Activated naive CD8-positive, alpha-beta T cell treated with anti-CD3 and anti-CD28 coated beads, Interleukin-2, amount 50 U/mL, for 24 hours (primary cell): ENCODE measurements around the gene PANX2.

Experiments
- ATAC-seq: fragments of 150-1000 bp; cut with Tn5 transposase; one replicate; pipeline ENCODE4 v1.10.0; 2021
- DNase-seq: peaks from one replicate; pipeline ENCODE4 v3.0.0; 2021
- H3K27ac Mint-ChIP-seq: one replicate; pipeline ENCODE4 v1.8.0; 2021; ENCODE audit warnings: mild to moderate bottlenecking, mixed read lengths
- H3K27me3 Mint-ChIP-seq: one replicate; pipeline ENCODE4 v1.8.0; 2021; ENCODE audit warnings: mixed read lengths
- H3K36me3 Mint-ChIP-seq: one replicate; pipeline ENCODE4 v1.8.0; 2021; ENCODE audit warnings: low read depth, mixed read lengths
- H3K4me1 Mint-ChIP-seq: one replicate; pipeline ENCODE4 v1.8.0; 2021; ENCODE audit warnings: mixed read lengths
- H3K4me3 Mint-ChIP-seq: one replicate; pipeline ENCODE4 v1.8.0; 2021; ENCODE audit warnings: mild to moderate bottlenecking, moderate library complexity, mixed read lengths
- H3K9me3 Mint-ChIP-seq: one replicate; pipeline ENCODE4 v1.8.0; 2021; ENCODE audit warnings: mixed read lengths

PANX2 gene

DNA sequence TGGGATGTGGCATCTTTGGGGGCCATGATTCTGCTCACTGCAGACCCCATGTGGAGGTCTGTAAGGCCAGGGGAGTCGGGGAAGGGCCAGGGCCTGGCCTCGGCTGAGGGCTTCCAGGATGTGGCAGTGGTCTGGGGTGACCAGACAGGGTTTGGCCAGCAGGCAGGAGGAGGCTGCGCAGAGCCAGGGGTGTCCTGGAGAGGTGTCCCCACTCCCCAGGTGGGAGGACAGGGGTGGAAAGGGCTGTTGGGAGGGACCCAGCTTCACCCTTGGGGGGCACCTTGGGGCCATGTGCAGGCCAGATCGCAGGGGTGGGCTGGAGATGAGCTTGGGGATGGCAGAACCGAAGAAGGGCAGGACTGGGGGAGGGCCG lies 3.4 kb downstream of the PANX2 start:
- Mint-ChIP-seq H3K36me3 (no peaks in the 10 kb centered on the region), H3K27ac (no peak overlapping the region), H3K4me3 (no peak overlapping the region), H3K4me1 (peaks cover 3% of the 10 kb centered on the region), H3K9me3 (no peaks in the 10 kb centered on the region), H3K27me3 (peaks cover 22% of the 10 kb centered on the region)
- DNase-seq: no peak
- ATAC-seq: no peak

DNA sequence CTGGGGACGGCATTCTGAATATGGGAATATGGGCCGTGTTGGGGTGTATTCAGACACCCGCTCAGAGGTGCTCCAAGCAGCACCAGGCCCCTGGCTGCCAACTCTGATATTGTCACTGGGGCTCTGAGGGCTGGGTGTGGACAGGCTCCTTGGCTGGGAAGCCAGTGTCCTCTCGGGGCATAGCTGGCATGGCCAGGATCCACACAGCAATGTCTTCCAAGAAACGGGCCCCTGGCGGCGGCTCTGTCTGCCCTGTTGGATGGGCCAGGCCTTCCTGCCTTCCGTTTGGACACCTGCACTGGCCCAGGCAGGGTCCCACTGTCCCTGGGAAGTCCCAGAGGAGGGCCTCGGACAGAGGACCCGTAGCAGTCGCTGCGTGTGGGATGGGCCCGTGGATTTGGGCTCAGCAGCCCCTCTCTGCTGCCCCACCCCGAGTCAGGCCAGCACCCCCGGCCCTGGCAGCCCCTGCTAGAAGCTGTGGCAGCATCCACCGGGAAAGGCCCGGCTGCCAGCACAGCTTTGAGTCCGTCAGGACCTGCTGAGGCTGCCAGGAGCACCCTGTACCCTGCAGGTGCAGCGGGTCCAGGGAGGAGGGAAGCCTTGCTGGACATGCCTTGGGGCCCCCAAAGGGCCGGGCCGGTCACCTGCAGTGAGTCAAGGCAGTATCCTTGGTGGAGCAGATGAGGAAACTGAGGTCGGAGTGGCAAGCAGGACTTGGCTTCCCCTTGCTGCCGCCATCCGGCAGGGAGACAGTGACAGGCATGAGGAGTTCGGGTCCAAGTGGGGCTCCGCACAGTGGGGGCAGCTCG lies 4.1 kb downstream of the PANX2 start:
- Mint-ChIP-seq H3K36me3 (no peaks in the 10 kb centered on the region), H3K4me1 (peaks cover under 1% of the 10 kb centered on the region), H3K9me3 (no peaks in the 10 kb centered on the region), H3K4me3 (no peak overlapping the region), H3K27me3 (peaks cover 18% of the 10 kb centered on the region), H3K27ac (no peak overlapping the region)
- no peak for DNase-seq
- no peak for ATAC-seq

DNA sequence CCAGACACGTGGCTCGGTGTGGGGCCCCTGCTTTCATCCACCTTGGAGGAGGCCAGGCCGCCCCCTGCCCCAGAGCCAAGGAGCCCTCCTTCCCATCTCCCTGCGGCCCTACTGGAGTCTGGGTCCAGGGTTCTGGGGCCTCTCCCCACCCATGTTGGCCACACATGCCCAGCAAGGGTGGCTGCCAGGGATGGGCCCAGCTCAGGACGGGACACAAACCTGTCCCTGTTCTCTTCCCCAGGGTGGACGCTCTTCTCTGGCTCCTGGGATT lies 4.6 kb downstream of the PANX2 start:
- no peak overlapping the region for H3K27ac Mint-ChIP-seq
- ATAC-seq: no peak
- no peaks in the 10 kb centered on the region for H3K9me3 Mint-ChIP-seq
- no peaks in the 10 kb centered on the region for H3K36me3 Mint-ChIP-seq
- peaks cover 18% of the 10 kb centered on the region for H3K27me3 Mint-ChIP-seq
- H3K4me3 Mint-ChIP-seq: no peak overlapping the region
- DNase-seq: peak; percentile 4
- H3K4me1 Mint-ChIP-seq: peaks cover 3% of the 10 kb centered on the region

DNA sequence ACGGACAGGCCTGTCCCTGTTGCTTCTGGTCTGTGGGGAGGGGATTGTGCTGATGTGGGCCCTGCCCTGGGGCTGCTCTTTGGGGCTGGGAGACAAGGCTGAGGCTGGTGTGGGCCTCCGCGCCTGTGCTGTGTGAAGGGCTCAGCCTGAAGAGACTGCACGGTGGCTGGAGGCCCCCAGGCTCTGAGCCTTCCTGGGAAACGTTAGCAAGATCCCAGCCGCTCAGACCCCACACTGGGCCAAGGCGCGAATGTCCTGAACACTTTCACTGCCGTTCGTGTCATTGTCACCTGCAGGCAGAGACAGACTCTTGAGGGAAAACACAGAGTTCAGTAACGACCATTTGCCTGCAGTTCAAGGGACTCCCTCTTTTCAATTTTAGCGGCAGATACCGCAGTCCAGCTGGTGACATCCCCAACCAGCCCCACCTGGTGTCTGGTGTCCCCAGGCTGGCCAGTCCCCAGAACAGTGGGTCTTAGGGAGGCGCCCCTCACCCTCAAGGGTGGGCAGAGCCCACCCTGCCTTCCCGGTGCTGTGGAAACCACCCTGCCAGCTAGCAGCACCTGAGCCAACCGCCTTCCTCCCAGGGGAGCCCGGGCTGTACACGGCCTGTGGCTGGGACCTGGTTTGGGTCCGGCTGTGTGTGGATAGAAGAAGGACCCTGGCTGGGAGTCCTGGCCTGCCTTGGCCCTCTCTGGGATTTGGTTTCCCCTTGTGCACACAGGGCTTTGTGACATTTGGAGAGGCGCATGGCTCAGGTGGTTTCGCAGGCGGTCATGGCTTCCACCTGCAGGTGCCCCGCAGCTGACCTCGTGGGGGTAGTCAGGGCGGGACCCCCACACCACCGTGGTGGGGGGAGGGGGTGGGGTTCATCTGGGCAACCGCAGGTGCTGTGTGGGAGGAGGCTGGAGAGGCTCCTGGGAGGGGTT lies 5.7 kb downstream of the PANX2 start:
- ATAC-seq (no peak), DNase-seq (no peak)
- no peaks in the 10 kb centered on the region for H3K36me3 Mint-ChIP-seq
- peaks cover 3% of the 10 kb centered on the region for H3K4me1 Mint-ChIP-seq
- H3K9me3 Mint-ChIP-seq: no peaks in the 10 kb centered on the region
- no peak overlapping the region for H3K27ac Mint-ChIP-seq
- no peak overlapping the region for H3K4me3 Mint-ChIP-seq
- H3K27me3 Mint-ChIP-seq: peaks cover 15% of the 10 kb centered on the region

DNA sequence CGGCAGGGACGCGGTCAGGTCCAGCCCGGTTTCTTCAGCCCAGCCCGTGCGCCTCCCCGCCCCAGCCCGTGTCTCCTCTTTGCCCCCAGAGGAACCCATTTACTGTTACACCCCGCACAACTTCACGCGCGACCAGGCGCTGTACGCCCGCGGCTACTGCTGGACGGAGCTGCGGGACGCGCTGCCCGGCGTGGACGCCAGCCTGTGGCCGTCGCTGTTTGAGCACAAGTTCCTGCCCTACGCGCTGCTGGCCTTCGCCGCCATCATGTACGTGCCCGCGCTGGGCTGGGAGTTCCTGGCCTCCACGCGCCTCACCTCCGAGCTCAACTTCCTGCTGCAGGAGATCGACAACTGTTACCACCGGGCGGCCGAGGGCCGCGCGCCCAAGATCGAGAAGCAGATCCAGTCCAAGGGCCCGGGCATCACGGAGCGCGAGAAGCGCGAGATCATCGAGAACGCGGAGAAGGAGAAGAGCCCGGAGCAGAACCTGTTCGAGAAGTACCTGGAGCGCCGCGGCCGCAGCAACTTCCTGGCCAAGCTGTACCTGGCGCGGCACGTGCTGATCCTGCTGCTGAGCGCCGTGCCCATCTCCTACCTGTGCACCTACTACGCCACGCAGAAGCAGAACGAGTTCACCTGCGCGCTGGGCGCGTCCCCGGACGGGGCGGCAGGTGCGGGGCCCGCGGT lies 6.5 kb downstream of the PANX2 start:
- Mint-ChIP-seq H3K36me3 (no peaks in the 10 kb centered on the region), H3K9me3 (no peaks in the 10 kb centered on the region), H3K4me1 (peaks cover 3% of the 10 kb centered on the region), H3K27me3 (peaks cover 13% of the 10 kb centered on the region), H3K27ac (no peak overlapping the region), H3K4me3 (no peak overlapping the region)
- no peak for DNase-seq
- ATAC-seq: no peak

DNA sequence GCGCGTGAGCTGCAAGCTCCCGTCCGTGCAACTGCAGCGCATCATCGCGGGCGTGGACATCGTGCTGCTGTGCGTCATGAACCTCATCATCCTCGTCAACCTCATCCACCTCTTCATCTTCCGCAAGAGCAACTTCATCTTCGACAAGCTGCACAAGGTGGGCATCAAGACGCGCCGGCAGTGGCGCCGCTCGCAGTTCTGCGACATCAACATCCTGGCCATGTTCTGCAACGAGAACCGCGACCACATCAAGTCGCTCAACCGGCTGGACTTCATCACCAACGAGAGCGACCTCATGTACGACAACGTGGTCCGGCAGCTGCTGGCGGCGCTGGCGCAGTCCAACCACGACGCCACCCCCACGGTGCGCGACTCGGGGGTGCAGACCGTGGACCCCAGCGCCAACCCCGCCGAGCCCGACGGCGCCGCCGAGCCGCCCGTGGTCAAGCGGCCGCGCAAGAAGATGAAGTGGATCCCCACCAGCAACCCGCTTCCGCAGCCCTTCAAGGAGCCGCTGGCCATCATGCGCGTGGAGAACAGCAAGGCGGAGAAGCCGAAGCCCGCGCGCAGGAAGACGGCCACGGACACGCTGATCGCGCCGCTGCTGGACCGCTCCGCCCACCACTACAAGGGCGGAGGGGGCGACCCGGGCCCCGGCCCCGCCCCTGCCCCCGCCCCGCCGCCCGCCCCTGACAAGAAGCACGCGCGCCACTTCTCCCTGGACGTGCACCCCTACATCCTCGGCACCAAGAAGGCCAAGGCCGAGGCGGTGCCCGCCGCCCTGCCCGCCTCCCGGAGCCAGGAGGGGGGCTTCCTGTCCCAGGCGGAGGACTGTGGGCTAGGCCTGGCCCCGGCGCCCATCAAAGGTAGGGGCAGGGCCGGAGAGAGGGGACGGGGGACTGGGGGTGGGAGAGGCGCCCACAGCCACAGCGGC lies 7.3 kb downstream of the PANX2 start:
- Mint-ChIP-seq H3K4me3 (no peak overlapping the region), H3K27ac (no peak overlapping the region)

DNA sequence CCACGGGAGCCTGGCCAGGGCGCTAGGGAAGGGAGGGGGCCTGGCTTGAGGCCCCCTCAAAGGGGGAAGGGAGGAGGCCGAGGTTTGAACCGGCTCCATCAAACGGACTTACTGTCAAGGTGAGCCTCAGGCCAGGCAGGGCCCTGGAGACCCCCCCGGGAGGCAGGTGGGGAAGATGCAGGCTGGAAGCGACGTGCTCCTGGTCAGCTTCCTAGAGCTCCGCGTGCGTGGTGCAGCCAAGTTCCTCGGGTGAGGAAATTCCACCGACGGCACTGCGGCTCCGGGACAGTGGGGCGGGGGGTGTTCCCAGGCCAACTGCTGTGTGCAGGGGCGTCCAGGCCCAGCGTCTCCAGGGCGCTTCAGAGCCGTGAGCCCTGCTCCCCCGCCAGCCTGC lies 7.9 kb downstream of the PANX2 start:
- Mint-ChIP-seq H3K27ac (no peak overlapping the region), H3K4me3 (no peak overlapping the region), H3K36me3 (no peaks in the 10 kb centered on the region), H3K9me3 (no peaks in the 10 kb centered on the region), H3K4me1 (peaks cover 3% of the 10 kb centered on the region), H3K27me3 (peaks cover 4% of the 10 kb centered on the region)
- no peak for DNase-seq
- no peak for ATAC-seq

More for the DNA sequence above, 7.3 kb downstream of the PANX2 start:
- ATAC-seq: no peak
- no peak for DNase-seq
- Mint-ChIP-seq H3K27me3 (peaks cover 9% of the 10 kb centered on the region), H3K36me3 (no peaks in the 10 kb centered on the region), H3K9me3 (no peaks in the 10 kb centered on the region), H3K4me1 (peaks cover 3% of the 10 kb centered on the region)

DNA sequence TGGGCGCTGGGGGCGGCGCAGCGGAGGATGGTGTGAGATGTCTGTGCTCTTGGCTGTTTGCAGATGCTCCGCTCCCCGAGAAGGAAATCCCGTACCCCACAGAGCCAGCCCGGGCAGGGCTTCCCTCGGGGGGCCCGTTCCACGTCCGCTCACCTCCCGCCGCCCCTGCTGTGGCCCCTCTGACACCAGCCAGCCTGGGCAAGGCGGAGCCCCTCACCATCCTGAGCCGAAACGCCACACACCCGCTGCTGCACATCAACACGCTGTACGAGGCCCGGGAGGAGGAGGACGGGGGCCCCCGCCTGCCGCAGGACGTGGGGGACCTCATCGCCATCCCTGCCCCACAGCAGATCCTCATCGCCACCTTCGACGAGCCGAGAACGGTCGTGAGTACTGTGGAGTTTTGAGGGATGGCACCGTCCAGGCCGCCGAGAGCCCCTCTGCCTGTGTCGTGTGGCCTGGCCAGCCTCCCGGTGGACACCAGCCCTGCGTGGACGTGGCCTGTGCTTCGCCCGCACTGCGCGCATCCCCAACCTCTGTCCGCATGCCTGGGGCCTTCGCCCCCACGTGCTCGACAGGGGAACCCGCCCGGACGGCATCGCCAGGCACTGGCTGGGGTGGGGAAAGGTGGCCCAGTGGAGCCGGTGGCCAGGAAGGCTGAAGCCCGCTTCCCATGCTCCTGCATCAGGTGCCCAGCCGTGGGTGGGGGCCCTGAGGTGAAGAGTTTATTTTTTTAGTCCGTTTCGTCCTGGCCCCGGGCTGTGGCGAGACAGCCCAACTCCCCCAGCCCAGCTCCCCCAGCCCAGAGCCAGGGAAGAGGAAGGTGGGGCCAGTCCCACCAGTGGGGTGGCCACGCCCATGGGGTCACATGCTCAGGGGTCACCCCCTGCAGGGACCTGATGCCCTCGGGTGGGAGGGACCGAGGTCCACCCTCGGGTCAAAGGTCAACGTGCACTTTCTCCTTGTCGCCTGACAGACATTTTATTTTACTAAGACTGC lies 8.6 kb downstream of the PANX2 start:
- H3K4me3 Mint-ChIP-seq: no peak overlapping the region
- H3K36me3 Mint-ChIP-seq: no peaks in the 10 kb centered on the region
- no peak overlapping the region for H3K27ac Mint-ChIP-seq
- no peaks in the 10 kb centered on the region for H3K27me3 Mint-ChIP-seq
- peaks cover 3% of the 10 kb centered on the region for H3K4me1 Mint-ChIP-seq
- ATAC-seq (no peak), DNase-seq (no peak)
- no peaks in the 10 kb centered on the region for H3K9me3 Mint-ChIP-seq

DNA sequence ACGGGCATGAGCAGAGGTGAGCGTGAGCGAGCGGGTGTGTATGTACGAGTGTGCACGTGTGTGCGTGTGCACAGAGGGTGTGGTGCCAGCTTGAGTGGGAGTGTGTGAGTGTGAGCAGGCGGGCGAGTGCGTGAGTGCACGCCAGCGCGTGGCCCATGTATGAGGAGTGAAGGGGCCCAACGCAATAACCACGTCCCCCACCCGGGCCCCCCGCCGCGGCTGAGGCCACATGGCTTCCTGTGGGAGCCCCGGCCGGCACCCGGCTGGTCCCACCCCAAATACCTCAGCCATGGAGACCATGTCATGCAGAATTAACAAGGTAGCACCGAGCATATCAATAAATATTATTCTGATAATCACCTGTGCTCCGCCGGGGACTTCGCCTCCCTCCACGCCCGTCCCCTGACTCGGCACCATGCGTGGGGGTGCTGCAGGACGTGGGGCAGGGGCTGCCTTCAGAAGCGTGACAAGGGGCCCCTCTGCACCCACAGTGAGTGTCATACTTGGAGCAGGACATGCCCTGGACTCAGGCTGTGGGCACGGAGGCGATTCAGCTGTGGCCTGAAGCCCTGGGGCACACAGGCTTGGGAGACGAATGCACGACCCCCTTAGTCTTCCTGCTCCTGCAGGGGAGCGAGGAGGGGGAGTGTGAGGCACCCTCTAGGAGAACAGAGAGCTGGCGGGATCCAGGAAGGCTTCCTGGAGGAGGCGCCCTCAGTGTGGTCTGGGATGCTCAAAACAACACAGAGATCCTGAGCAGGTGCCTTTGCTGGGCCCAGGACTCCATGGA lies 9.6 kb downstream of the PANX2 start:
- H3K36me3 Mint-ChIP-seq: no peaks in the 10 kb centered on the region
- no peak for DNase-seq
- H3K9me3 Mint-ChIP-seq: no peaks in the 10 kb centered on the region
- ATAC-seq: no peak
- H3K27me3 Mint-ChIP-seq: no peaks in the 10 kb centered on the region
- peaks cover 7% of the 10 kb centered on the region for H3K4me1 Mint-ChIP-seq
- H3K4me3 Mint-ChIP-seq: no peak overlapping the region
- H3K27ac Mint-ChIP-seq: no peak overlapping the region

DNA sequence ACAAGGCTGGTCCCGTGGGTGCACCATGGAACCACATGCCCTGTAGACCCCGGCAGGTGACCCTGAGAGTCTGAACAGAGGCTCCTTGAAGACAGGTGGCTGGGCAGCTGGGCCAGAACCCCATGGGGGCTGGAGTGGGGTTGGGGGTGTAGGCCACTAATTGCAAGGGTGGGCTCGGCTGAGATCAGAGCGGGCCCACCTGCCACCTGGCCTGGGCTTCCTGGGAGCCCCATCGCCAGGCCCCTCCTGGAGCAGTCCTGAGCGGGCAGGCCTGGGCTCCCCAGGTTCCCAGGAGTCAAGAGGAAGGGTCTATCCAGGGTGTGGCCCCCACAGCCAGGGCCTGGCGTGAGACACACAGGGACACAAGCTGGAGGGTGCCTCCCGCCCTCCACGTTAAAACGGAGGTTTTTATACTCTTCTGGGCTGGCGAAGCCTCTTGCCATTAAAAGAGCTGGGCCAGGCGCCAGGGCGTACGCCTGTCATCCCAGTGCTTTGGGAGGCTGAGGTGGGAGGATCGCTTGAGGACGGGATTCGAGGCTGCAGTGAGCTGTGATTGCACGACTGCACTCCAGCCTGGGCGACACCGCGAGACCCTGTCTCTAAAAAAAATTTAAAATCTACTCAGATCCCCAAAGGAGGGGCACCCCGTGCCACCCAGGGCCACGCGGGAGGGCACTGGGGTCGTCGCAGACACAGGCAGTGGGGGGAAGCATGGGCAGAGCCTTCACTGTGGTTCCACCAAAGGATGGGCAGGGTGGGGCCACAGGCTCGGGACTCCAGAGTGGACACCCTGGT lies 10.4 kb downstream of the PANX2 start:
- Mint-ChIP-seq H3K27me3 (no peaks in the 10 kb centered on the region), H3K27ac (no peak overlapping the region), H3K36me3 (no peaks in the 10 kb centered on the region), H3K4me3 (no peak overlapping the region), H3K4me1 (peaks cover 10% of the 10 kb centered on the region), H3K9me3 (no peaks in the 10 kb centered on the region)
- DNase-seq: no peak
- no peak for ATAC-seq

DNA sequence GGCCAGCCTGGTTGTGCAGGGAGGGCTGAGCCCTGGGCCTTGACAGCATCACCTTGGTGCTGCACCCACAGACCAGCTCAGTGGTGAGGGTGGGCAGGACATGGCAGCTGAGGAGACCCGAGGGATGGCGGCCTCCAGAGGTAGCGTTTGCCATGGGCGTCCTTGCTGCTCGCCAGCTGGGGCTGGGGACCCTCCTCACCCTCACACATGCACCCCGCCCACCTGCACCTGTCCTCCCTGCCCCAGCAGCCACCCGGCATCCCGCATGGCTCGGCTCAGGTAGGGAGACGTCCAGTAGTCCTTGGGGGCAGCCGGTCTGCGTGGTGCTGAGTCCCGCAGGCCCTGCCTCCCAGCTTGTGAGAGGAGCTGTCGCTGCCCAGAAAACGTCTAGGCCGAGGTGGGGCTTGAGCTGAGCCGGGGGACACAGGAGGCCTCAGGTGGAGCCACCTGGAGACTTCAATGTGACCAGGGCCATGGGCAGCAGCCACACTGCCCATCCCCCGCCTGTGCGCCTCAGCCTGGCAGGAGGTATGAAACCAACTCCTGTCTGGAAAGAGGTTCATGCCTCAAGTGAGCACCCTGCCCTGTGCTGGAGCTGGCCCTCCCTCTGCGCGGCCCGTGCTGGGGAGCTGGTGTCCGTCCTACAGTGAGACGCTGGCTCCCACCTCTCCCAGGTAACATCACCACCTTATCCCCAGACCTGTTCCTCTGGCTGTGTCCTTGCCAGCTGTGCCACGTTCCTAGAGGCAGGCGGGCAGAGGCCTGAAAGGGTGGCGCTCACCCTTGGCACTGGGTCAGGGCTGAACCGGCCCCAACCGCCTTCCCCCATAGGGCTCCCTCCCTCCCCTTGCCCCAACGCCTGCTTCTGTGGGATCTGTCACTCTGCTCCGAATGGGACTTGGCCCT lies 11.9 kb downstream of the PANX2 start:
- ATAC-seq (no peak), DNase-seq (no peak)
- H3K4me1 Mint-ChIP-seq: peaks cover 15% of the 10 kb centered on the region
- no peaks in the 10 kb centered on the region for H3K27me3 Mint-ChIP-seq
- H3K9me3 Mint-ChIP-seq: no peaks in the 10 kb centered on the region
- H3K4me3 Mint-ChIP-seq: no peak overlapping the region
- H3K36me3 Mint-ChIP-seq: peaks cover 3% of the 10 kb centered on the region
- no peak overlapping the region for H3K27ac Mint-ChIP-seq
